ENCODE measurements around the gene EPB41.

DNA sequence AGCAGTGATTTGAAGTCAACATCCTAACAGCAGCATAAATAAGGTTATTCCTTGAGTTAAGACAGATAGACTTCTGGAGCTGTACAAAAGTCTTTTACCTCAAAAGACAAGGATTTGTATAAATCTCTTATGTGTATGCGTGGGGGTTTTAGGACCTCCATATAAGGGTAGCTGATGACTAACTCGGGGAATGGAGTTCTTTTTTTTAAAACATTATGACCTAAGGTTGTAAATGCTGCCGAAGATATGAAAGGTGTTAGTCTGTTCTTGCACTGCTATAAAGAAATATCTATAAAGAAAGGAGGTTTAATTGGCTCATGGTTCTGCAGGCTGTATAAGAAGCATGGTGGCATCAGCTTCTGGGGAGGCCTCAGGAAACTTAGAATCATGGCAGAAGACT is 90.4 kb downstream of the EPB41 start:
- TF ChIP-seq TEAD4 (IDR thresholded peaks at IDR 0.05; ENCODE audit: low read depth, low read length) = no peak
- TF ChIP-seq KDM1A (IDR thresholded peaks at IDR 0.05; ENCODE audit: borderline replicate concordance, low read length) = no peak
- TF ChIP-seq BRCA1 (IDR thresholded peaks at IDR 0.05; ENCODE audit: low read depth, low read length) = no peak
- TF ChIP-seq, protein P1, sequence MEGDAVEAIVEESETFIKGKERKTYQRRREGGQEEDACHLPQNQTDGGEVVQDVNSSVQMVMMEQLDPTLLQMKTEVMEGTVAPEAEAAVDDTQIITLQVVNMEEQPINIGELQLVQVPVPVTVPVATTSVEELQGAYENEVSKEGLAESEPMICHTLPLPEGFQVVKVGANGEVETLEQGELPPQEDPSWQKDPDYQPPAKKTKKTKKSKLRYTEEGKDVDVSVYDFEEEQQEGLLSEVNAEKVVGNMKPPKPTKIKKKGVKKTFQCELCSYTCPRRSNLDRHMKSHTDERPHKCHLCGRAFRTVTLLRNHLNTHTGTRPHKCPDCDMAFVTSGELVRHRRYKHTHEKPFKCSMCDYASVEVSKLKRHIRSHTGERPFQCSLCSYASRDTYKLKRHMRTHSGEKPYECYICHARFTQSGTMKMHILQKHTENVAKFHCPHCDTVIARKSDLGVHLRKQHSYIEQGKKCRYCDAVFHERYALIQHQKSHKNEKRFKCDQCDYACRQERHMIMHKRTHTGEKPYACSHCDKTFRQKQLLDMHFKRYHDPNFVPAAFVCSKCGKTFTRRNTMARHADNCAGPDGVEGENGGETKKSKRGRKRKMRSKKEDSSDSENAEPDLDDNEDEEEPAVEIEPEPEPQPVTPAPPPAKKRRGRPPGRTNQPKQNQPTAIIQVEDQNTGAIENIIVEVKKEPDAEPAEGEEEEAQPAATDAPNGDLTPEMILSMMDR (IDR thresholded peaks at IDR 0.05; ENCODE audit: control extremely low read depth in 1 of 3, insufficient read depth in 1 of 3, low read depth in 1 of 3, low read length in 3 of 3) = no peak
- TF ChIP-seq CEBPB (IDR thresholded peaks at IDR 0.05; ENCODE audit: low read depth, low read length) = no peak
- TF ChIP-seq POLR2A (IDR thresholded peaks at IDR 0.05; ENCODE audit: control extremely low read depth in 1 of 2, low read depth in 2 of 2, low read length in 2 of 2) = no peak
- TF ChIP-seq, protein P2, sequence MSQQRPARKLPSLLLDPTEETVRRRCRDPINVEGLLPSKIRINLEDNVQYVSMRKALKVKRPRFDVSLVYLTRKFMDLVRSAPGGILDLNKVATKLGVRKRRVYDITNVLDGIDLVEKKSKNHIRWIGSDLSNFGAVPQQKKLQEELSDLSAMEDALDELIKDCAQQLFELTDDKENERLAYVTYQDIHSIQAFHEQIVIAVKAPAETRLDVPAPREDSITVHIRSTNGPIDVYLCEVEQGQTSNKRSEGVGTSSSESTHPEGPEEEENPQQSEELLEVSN (IDR thresholded peaks at IDR 0.05) = no peak
- TF ChIP-seq KDM5A (IDR thresholded peaks at IDR 0.05; ENCODE audit: low read length) = no peak
- no peak for TF ChIP-seq RNF2 (IDR thresholded peaks at IDR 0.05; ENCODE audit: borderline replicate concordance, low read depth, low read length, missing control alignments, poor library complexity, severe bottlenecking)
- no peak for TF ChIP-seq TCF12 (IDR thresholded peaks at IDR 0.05; ENCODE audit: low read depth, low read length)
- no peak for TF ChIP-seq EZH2 (IDR thresholded peaks at IDR 0.05; ENCODE audit: low read depth, low read length, severe bottlenecking)
- TF ChIP-seq, protein P3, sequence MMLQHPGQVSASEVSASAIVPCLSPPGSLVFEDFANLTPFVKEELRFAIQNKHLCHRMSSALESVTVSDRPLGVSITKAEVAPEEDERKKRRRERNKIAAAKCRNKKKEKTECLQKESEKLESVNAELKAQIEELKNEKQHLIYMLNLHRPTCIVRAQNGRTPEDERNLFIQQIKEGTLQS (IDR thresholded peaks at IDR 0.05; ENCODE audit: insufficient read depth, low read depth, low read length) = no peak
- TF ChIP-seq SIX5 (IDR thresholded peaks at IDR 0.05; ENCODE audit: low read depth, low read length) = no peak
